Measurements from ENCODE around the gene MFGE8. TPM values are rescaled to one million over a fixed set of nuclear protein-coding genes. Genes with fewer than 3 reads are reported as not detected.
A peak's percentile ranks its signal among the peaks of the same experiment; 100 is the strongest.
"Not testable (repeated sequence)": the region's sequence is repeated elsewhere in the genome, so short reads cannot be mapped to it uniquely, and the experiment has no call there.

Gene MFGE8
- total and polyA plus RNA-seq, 4 donors = 59.4 to 225 (median 116) TPM

- DNase-seq (ENCODE audit: low read depth in 4 of 6, low spot score in 6 of 6) = no peak
- H3K36me3 ChIP-seq (ENCODE audit: control insufficient read depth, insufficient read depth, low read length) = no peaks in the 10 kb centered on the region
- H3K9me3 ChIP-seq (ENCODE audit: control insufficient read depth, insufficient read depth, low read length) = no peaks in the 10 kb centered on the region
- no peak overlapping the region for H3K4me3 ChIP-seq (ENCODE audit: low read depth, low read length)
- H3K4me1 ChIP-seq (ENCODE audit: control insufficient read depth, insufficient read depth, low read length) = no peaks in the 10 kb centered on the region
- H3K27ac ChIP-seq (ENCODE audit: low read depth, low read length) = no peak overlapping the region
- WGBS (ENCODE audit: insufficient coverage) = 89% methylated on average over 3 of the region's 4 CpGs
- no peaks in the 10 kb centered on the region for H3K27me3 ChIP-seq (ENCODE audit: control insufficient read depth, insufficient read depth, low read length)
Observed at GRCh38 chr15:88940110-88940675, 27.0 kb upstream of the MFGE8 start.

- H3K27ac ChIP-seq (ENCODE audit: low read depth, low read length) = no peak overlapping the region
- no peak for DNase-seq (ENCODE audit: low read depth in 4 of 6, low spot score in 6 of 6)
- 44% methylated on average over 2 of the region's 2 CpGs for WGBS (ENCODE audit: insufficient coverage)
- no peaks in the 10 kb centered on the region for H3K27me3 ChIP-seq (ENCODE audit: control insufficient read depth, insufficient read depth, low read length)
- no peaks in the 10 kb centered on the region for H3K4me1 ChIP-seq (ENCODE audit: control insufficient read depth, insufficient read depth, low read length)
- H3K36me3 ChIP-seq (ENCODE audit: control insufficient read depth, insufficient read depth, low read length) = no peaks in the 10 kb centered on the region
- no peak overlapping the region for H3K4me3 ChIP-seq (ENCODE audit: low read depth, low read length)
- H3K9me3 ChIP-seq (ENCODE audit: control insufficient read depth, insufficient read depth, low read length) = no peaks in the 10 kb centered on the region
Observed at GRCh38 chr15:88939486-88939806, 26.3 kb upstream of the MFGE8 start.

- no peaks in the 10 kb centered on the region for H3K27me3 ChIP-seq (ENCODE audit: control insufficient read depth, insufficient read depth, low read length)
- no peaks in the 10 kb centered on the region for H3K4me1 ChIP-seq (ENCODE audit: control insufficient read depth, insufficient read depth, low read length)
- no peak overlapping the region for H3K4me3 ChIP-seq (ENCODE audit: low read depth, low read length)
- 87% methylated on average over 15 of the region's 15 CpGs for WGBS (ENCODE audit: insufficient coverage)
- no peaks in the 10 kb centered on the region for H3K36me3 ChIP-seq (ENCODE audit: control insufficient read depth, insufficient read depth, low read length)
- no peak overlapping the region for H3K27ac ChIP-seq (ENCODE audit: low read depth, low read length)
- no peak for DNase-seq (ENCODE audit: low read depth in 4 of 6, low spot score in 6 of 6)
- no peaks in the 10 kb centered on the region for H3K9me3 ChIP-seq (ENCODE audit: control insufficient read depth, insufficient read depth, low read length)
Observed at GRCh38 chr15:88938802-88939485, 25.8 kb upstream of the MFGE8 start.

GRCh38 chr15:88934449-88934848 is 21.3 kb upstream of the MFGE8 start:
- WGBS (ENCODE audit: insufficient coverage) = 100% methylated on average over 1 of the region's 4 CpGs
- H3K4me3 ChIP-seq (ENCODE audit: low read depth, low read length); H3K27ac ChIP-seq (ENCODE audit: low read depth, low read length); H3K9me3 ChIP-seq (ENCODE audit: control insufficient read depth, insufficient read depth, low read length); H3K36me3 ChIP-seq (ENCODE audit: control insufficient read depth, insufficient read depth, low read length); H3K4me1 ChIP-seq (ENCODE audit: control insufficient read depth, insufficient read depth, low read length); H3K27me3 ChIP-seq (ENCODE audit: control insufficient read depth, insufficient read depth, low read length); DNase-seq (ENCODE audit: low read depth in 4 of 6, low spot score in 6 of 6): not testable (repeated sequence)

GRCh38 chr15:88932875-88933330 is 19.7 kb upstream of the MFGE8 start:
- Histone ChIP-seq H3K4me1 (ENCODE audit: control insufficient read depth, insufficient read depth, low read length) (peaks cover 7% of the 10 kb centered on the region), H3K27ac (ENCODE audit: low read depth, low read length) (peak overlapping the region; percentile 73), H3K27me3 (ENCODE audit: control insufficient read depth, insufficient read depth, low read length) (no peaks in the 10 kb centered on the region), H3K9me3 (ENCODE audit: control insufficient read depth, insufficient read depth, low read length) (no peaks in the 10 kb centered on the region), H3K4me3 (ENCODE audit: low read depth, low read length) (no peak overlapping the region), H3K36me3 (ENCODE audit: control insufficient read depth, insufficient read depth, low read length) (no peaks in the 10 kb centered on the region)
- peak in 1 of 6 donors; percentile 44 for DNase-seq (ENCODE audit: low read depth in 4 of 6, low spot score in 6 of 6)
- 50% methylated on average over 1 of the region's 1 CpG for WGBS (ENCODE audit: insufficient coverage)

- 42% methylated on average over 3 of the region's 4 CpGs for WGBS (ENCODE audit: insufficient coverage)
- Histone ChIP-seq H3K27ac (ENCODE audit: low read depth, low read length) (peak overlapping the region; percentile 73), H3K4me3 (ENCODE audit: low read depth, low read length) (no peak overlapping the region)
Observed at GRCh38 chr15:88932271-88932874, 19.2 kb upstream of the MFGE8 start.

DNA sequence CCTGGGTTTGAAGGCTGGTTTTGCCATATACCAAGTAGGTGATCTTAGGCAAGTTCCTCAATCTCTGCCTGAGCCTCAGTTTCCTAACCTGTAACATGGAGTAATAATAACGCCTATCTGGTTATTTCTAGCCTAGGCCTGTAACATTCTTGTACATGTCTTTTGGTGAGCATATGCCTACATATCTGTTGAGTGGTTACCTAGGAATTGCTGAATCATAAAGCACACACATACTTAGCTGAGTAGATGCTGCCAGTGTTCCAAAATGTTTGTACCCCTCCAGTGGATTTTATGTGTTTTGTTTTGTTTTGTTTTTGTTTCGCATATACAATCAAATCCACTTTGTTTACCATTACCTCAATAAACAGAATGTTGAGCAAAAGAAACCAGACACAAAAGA is 17.4 kb upstream of the MFGE8 start:
- Histone ChIP-seq H3K4me3 (ENCODE audit: low read depth, low read length) (no peak overlapping the region), H3K9me3 (ENCODE audit: control insufficient read depth, insufficient read depth, low read length) (no peaks in the 10 kb centered on the region), H3K36me3 (ENCODE audit: control insufficient read depth, insufficient read depth, low read length) (no peaks in the 10 kb centered on the region), H3K27me3 (ENCODE audit: control insufficient read depth, insufficient read depth, low read length) (no peaks in the 10 kb centered on the region), H3K4me1 (ENCODE audit: control insufficient read depth, insufficient read depth, low read length) (peaks cover 7% of the 10 kb centered on the region), H3K27ac (ENCODE audit: low read depth, low read length) (no peak overlapping the region)
- no CpG with 5 or more reads among the region's 2 CpGs for WGBS (ENCODE audit: insufficient coverage)
- no peak for DNase-seq (ENCODE audit: low read depth in 4 of 6, low spot score in 6 of 6)

More at GRCh38 chr15:88932271-88932874, 19.2 kb upstream of the MFGE8 start:
- peak in 1 of 6 donors; percentile 55 for DNase-seq (ENCODE audit: low read depth in 4 of 6, low spot score in 6 of 6)
- H3K9me3 ChIP-seq (ENCODE audit: control insufficient read depth, insufficient read depth, low read length) = no peaks in the 10 kb centered on the region
- H3K27me3 ChIP-seq (ENCODE audit: control insufficient read depth, insufficient read depth, low read length) = no peaks in the 10 kb centered on the region
- H3K36me3 ChIP-seq (ENCODE audit: control insufficient read depth, insufficient read depth, low read length) = no peaks in the 10 kb centered on the region
- H3K4me1 ChIP-seq (ENCODE audit: control insufficient read depth, insufficient read depth, low read length) = peaks cover 7% of the 10 kb centered on the region

- H3K27ac ChIP-seq (ENCODE audit: low read depth, low read length); H3K36me3 ChIP-seq (ENCODE audit: control insufficient read depth, insufficient read depth, low read length); DNase-seq (ENCODE audit: low read depth in 4 of 6, low spot score in 6 of 6); H3K4me3 ChIP-seq (ENCODE audit: low read depth, low read length); H3K9me3 ChIP-seq (ENCODE audit: control insufficient read depth, insufficient read depth, low read length); H3K4me1 ChIP-seq (ENCODE audit: control insufficient read depth, insufficient read depth, low read length); H3K27me3 ChIP-seq (ENCODE audit: control insufficient read depth, insufficient read depth, low read length): not testable (repeated sequence)
- WGBS (ENCODE audit: insufficient coverage) = no CpG with 5 or more reads among the region's 3 CpGs
Observed at GRCh38 chr15:88929358-88930098, 16.3 kb upstream of the MFGE8 start.

DNA sequence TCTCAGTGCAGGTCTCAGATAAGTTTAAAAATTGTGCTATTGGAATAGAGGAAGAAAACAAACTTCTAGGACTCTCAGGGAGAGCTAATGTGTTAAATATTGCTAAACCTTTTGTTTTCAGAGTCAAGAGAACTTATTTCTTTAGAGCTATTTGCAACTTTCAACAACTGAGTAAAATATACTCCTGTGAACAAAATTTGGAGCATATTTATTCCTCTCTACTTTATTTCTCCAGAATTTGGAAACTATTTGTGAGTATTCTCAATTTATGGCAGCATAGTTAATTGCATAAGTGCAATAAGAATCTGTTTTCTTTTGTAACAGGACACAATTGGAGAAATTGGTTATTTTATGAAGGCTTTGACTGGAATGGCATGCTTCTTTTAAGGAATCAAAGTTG is 15.0 kb upstream of the MFGE8 start:
- not testable (repeated sequence) for H3K9me3 ChIP-seq (ENCODE audit: control insufficient read depth, insufficient read depth, low read length)

More for the DNA sequence above, 15.0 kb upstream of the MFGE8 start:
- not testable (repeated sequence) for H3K4me1 ChIP-seq (ENCODE audit: control insufficient read depth, insufficient read depth, low read length); H3K27ac ChIP-seq (ENCODE audit: low read depth, low read length); H3K4me3 ChIP-seq (ENCODE audit: low read depth, low read length); DNase-seq (ENCODE audit: low read depth in 4 of 6, low spot score in 6 of 6); H3K36me3 ChIP-seq (ENCODE audit: control insufficient read depth, insufficient read depth, low read length); H3K27me3 ChIP-seq (ENCODE audit: control insufficient read depth, insufficient read depth, low read length)

All from spinal cord (tissue), 10 donors.